HG03521 (cell line): Measurements from ENCODE around the gene MAFG.
"Not testable (repeated sequence)": the region's sequence is repeated elsewhere in the genome, so short reads cannot be mapped to it uniquely, and the experiment has no call there.

Experiments used
- ATAC-seq: cut with Tn5 transposase; IDR thresholded peaks from one replicate; pipeline ENCODE4 v1.9.1; 2021; ENCODE audit warnings: mild to moderate bottlenecking, moderate library complexity; ENCODE audit not compliant: unreplicated experiment

Gene MAFG

DNA sequence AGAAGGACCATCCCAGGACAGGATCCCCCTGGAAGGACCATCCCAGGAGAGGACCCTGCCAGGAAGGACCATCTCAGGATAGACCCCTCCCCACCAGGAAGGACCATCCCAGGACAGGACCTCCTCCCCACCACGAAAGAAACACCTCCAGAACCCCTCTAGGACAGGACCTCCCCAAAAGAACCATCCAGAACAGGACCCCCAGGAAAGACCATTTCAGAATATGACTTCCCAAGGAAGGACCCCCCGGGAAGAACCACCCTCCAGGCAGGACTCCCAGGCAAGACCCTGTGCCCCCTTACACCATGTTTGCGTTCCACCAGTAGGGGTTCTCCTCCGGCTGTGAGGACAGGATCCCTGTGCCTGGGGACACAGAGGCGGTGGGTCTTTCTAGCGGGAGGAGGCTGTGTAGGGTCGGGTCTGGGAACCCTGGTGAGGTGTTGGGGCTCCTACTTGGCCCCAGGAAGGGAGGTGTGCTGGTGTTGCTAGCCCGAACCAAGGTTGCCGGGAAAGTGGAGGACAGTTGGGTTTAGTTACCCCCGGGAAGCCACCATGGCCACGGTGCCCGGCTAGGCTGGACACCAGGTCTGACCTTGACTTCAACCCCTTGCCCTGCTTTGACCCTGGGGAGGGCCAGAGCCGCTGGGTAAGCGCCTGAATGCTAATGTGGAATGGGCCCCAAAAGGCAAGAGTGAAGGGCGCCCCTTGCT, 31.3 kb upstream of the MAFG start:
- ATAC-seq, result no peak

DNA sequence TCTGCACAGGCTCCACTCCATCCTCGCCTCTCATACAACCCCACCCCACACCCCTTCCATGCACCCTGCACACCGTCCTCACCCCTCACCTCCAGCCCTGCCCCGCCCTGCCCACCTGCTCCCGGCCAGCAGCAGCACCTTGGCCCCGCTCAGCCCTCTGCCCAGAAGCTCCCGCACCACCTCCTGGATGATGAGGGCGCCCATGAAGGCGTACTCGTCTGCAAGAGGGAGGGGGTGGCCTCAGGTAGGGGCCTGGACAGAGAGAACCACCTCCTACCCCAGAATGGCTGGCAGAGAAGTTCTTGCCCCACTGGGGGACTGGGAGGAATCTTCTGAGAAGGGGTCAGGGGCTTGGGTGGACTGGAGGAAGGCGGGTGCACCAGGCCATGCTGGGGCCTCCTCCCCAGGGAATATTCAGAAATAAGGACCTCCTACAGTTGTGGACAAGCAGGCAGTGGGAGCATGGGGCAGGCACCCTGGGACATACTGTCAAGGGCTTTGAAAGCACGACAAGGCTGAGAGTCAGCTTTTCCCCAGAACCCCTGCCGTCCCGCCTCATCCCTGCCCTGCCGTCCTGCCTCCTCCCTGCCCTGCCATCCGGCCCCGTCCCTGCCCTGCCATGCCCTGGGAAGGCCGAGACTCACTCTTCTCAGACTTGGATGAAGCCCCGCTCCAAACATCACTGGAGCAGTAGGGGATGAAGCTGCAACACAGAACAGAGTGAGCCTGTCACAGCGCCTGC, 30.3 kb upstream of the MAFG start:
- ATAC-seq, result no peak

DNA sequence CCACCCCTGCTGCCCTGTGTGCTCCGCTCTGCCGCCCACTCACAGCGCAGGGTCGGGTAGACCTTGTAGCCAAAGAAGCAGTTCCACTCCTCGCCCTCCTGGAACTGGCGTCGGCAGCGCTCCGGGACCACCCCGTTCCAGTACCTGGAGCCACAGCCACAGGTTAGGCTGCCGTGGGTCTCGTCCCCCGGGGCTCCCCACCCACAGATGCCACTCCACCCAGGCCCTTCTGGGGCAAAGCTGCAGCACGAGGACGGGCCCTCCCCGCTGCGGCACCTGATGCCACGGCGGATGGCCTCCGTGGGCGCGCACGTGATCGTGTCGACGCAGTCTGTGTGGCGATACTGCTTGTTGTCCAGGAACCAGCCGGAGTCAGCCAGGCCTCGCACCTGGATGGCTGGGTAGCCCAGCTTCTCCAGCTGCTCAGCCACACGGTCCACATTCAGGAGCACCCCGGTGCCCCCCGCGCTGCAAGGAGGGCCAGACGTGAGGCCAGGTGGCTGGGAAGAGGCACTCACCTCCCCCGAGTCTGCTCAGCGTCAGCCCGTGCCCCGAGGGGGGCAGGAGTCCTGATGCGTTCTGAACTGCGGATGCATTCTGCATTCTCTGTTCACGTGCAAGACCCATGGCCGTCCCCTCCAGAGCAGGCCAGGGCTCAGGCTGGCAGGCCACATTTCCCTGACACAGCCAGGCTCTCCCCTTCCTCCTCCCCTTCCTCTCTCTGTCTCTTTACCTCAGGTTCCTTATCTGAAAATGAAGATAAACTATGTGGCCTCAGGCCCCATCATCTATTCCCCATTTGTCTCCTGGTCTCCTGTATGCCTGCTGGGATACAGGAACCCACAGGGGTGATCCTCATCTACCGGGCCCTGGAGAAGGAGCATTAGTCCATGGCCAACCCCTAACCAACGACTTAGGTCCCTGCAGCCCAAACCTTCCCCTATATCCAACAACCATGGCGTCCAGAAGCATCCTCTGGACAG, 29.4 kb upstream of the MAFG start:
- ATAC-seq, result no peak

DNA sequence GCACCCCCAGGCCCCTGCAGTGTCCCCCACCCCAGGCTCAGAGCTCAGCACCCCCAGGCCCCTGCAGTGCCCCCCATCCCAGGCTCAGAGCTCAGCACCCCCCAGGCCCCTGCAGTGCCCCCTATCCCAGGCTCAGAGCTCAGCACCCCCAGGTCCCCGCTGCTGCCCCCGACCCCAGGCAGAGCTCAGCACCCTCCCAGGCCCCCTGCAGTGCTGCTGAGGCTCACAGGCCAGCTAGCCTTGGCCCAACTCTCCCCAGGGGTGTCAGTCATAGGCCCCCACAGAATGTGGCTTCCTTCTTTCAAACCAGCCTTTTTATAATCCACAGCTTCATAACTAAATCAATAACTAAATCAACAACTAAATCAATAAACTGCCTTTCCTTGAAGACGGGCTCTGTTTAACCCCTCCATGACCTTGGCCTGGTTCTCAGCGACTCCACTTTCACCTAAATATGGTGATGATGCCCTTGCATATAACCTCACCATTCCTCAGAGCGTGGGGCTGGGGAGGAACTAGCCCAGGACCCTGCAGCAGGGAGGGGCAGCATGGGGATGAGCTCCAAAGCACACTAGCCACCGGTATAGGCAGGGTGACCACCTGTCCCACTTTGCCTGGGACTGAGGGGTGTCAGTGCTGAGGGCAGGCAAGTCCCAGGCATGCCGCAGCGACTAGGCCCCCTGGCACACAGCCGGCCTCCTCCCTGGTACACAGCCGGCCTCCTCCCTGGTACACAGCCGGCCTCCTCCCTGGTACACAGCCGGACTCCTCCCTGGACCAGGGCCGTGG, 28.4 kb upstream of the MAFG start:
- ATAC-seq, result no peak

DNA sequence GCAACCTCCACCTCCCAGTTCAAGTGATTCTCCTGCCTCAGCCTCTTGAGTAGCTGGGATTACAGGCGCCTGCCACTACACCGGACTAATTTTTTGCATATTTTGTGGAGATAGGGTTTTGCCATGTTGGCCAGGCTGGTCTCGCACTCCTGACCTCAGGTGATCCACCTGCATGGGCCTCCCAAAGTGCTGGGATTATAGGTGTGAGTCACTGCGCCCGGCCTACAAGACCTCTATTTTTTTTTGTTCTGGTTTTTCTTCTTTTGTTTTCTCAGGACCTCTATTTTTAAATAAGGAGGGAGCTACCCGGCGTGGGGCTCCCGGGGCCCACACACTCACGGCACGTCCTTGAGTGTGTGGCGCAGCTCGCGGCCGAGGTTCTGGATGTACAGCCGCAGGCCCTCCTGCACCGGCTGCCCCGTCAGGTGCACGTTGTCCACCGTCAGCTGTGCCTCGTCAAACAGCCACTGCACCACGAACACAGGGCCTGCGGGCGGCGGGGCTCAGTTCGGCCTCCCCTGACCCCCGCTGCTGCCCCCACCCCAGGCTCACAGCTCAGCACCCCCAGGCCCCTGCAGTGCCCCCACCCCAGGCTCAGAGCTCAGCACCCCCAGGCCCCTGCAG, 27.6 kb upstream of the MAFG start:
- ATAC-seq, result no peak

DNA sequence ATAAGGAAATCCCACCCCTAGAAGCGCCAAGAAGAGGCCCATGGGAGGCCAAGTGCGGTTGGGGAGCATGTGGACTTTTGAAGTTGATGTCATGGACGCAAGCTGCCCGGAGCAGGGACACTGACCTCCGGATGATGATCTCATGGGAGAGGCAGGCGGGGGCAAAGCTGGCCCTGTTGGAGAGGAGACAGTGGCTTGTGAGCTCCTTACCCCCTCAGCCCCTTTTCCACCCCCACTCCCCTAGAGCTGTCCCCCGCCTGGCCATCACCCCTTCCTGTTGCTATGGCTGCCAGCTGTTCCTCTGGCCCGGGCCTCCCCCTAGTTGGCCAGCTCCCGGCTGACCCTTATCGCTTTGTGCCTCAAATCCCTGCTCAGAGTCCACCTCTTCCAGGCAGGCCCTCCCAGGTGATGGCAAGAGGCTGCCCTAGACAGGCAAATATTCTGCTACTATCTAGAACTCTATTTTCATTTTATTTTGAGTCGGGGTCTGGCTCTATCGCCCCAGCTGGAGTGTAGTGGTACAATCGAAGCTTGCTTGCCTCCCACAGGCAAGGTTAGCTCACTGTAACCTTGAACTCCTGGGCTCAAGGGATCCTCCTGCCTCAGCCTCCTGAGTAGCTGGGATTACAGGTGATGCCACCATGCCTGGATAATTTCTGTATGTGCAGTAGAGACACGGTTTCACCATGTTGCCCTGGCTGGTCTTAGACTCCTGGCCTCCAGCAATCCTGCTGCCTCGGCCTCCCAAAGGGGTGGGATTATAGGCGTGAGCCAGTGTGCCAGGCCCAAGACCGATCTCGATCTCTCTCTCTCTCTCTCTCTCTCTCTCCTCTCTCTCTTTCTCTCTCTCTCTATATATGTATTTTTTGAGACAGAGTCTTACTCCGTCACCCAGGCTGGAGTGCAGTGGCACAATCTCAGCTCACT, 26.9 kb upstream of the MAFG start:
- no peak for ATAC-seq

DNA sequence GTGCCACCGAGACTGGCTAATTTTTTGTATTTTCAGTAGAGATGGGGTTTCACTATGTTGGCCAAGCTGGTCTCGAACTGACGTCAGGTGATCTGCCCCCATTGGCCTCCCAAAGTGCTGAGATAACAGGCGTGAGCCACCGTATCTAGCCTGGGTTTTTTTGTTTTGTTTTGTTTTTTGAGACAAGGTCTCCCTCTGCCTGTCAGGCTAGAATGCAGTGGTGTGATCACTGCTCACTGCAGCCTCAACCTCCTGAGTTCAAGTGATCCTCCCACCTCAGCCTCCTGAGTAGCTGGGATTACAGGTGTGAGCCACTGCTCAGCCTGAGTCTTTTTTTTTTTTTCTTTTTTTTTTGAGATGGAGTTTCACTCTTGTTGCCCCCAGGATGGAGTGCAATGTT, 25.9 kb upstream of the MAFG start:
- ATAC-seq, result not testable (repeated sequence)

DNA sequence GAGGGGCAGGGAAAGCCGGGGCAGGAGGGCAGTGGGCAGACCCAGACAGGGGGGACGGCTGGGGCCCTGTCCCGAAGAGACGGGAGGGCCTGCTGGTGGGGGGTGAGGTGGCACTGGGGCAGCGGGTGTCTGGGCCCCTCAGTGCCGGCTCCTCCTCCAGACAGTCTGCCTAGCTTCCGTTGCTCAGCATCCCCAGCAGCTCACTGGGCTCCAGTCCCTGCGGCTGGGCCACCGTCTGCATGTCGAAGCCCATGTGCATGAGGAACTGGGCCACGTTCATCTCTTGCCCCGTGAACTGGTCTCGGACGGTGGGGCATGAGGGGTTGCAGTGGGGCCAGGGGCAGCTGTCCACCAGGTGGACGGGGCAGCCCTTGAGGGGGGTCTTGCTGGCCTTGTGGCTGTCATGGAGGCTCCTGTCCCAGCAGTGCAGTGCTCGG, 25.3 kb upstream of the MAFG start:
- ATAC-seq, result no peak

DNA sequence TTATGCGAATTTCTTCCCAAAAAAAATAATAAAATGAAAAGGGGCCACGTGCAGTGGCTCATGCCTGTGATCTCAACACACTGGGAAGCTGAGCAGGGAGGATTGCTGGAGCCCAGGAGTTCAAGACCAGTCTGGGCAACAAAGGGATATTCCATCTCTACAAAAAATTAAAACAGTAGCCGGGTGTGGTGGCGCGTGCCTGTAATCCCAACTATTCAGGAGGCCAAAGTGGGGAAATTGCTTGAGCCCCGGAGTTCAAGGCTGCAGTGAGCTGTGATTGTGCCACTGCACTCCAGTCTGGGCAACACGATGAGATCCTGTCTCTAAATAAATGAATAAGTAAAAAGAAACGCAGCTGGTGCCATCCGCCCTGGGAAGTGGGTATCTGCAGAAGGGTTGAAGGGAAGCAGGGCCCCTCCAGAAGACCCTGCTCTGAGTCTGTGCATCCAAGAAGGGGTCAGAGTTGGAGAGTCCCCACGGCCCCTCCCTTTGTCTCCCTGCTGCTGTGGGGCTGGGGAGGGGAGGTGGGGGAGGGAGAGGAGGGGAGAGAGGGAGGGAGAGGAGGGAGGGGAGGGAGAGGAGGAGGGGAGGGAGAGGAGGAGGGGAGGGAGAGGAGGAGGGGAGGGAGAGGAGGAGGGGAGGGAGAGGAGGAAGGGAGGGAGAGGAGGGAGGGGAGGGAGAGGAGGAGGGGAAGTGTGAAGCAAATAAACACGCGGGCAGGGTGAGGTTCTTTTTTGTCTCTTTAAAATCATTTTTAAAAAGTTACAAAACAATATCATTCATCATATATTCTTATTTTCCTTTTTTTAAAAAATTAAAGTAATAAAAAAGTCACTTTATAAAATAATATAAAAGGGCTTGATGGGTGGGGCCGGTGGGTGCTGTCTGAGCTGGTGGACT, 24.5 kb upstream of the MAFG start:
- no peak for ATAC-seq

DNA sequence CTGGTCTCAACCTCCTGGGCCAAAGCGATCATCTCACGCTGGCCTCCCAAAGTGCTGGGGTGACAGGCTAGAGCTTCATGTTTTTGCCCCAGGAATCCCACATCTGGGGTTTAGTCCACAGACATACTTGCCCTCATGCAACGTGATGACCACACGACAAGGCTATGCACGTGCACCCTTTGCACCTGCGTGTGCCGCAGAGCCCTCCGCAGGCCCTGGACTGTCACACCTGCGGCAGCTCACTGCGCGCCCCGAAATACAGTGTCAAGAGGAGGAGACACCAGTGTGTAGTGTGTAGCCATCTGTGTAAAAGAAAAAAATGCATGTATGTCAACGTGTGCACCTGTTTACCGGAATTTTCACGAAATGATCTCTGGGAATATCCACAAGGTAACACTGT, 23.0 kb upstream of the MAFG start:
- no peak for ATAC-seq

DNA sequence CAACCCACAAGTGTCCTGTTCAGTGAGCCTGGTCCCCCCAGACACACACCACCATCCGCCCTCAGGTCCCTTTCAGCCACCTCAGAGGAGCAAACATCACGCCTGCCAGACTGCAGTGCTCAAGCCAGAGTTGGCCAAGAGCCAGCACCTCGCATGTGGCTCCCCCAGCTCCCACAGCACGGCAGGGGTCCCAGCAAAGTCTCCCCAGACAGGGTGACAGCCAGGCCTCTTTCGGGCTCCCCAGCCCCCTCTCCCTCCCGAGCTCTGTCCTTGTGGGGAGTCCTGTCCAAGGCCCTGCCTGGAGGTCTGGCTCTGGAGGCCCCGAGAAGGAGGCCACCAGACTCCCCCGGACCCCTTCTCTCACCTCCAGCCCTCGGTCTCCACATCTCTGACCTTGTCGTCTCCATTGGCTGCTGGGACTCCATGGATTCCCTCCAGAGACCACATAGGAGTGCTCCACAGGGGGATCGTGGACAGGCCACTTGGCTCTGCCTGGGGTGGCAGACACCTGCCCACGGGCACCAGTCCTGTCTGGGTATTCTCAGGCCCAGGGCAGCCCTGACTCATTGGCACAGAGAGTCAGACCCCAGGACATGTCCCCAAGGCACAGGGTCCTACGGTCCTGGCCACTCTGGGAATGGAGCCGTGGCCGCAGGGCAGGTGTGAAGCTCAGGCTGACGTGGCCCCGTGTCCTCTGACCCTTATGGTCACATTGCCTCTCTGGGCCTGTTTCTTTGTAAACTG, 21.3 kb upstream of the MAFG start:
- ATAC-seq, result no peak

DNA sequence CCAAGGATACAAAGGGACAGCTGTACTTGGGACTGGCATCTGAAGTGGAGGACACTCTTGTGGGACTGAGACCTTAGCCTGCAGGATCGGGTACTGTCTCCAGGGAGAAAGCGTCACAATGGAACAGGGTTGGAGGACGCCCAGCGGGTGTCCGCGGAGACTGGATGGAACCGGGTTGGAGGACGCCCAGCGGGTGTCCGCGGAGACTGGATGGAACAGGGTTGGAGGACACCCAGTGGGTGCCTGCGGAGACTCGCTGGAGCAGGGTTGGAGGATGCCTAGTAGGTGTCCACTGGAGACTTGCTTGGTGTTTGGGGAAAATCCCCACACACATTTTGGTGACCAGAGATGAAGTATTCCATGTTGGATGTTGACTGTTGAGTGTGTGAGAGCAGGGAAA, 19.7 kb upstream of the MAFG start, which contains the start of gene MYADML2:
TSS of gene MYADML2 (minus strand) at position 45 of the 400 bp plus-strand sequence. CDS start 5,492 bp downstream, outside the sequence.
- ATAC-seq, result no peak

DNA sequence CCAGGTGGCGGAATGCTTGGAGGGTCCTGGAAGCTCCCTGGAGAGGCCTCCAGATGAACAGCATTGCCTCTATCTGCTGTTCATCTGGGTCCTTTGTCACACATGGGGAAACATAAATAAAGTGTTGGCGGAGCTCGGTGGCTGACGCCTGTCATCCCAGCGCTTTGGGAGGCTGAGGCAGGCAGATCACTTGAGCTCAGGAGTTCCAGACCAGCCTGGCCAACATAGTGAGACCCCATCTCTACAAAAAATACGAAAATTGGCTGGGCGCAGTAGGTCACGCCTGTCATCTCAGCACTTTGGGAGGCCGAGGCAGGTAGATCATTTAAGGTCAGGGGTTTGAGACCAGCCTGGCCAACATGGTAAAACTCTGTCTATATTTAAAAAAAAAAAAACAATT, 17.3 kb upstream of the MAFG start:
- ATAC-seq, result no peak

DNA sequence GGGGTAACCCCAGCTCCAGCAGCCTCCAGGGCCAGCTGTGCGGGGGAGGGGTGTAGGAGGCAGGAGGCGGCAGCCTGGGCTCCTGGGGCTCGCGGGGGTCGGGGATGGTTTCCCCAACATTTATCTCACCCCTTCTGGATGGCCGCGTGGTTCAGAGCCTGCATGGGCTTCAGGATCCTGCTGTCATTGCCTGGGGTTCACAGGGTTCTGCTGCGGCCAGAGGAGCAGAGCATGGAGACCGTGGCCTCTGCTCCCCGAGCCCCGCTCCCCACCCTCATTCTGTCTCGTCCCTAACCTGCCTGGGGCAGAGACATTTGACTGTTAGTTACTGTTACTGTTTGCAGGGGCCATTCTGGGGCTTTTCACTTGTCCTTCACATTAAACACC, 14.6 kb upstream of the MAFG start:
- ATAC-seq, result no peak

DNA sequence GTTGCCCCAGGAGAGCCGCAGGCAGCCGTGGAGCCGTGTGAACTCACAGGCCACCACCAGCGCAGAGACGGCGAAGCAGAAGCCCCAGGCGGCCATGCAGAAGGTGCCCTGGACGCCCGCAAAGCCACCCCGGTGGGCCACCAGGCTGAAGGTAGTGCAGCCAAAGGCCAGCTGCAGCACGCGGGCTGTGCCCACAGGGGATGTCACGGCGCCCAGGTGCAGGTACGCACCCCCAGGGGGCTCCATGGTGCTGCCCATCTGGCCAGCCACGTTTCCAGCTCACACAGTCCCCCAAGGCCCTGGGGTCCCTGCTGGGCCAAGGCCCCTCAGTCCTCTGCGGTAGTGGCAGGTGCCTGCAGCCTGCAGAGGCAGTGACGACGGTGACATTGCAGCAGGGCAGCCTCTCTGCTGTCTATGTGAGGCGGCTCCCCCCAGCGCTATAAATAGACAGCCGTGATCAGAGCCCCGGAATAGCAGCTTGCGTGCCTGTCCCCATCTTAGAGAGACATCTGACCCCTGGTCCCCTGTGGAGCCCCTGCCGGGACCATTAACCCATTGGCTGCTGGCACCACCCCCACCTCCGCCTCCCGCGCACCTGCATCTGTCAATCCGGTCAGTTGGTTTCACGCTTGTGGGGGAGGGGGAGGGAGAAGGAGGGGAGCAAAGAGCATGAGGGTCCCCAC, 14.1 kb upstream of the MAFG start:
- ATAC-seq, result no peak
